Activated naive CD4-positive, alpha-beta T cell treated with anti-CD3 and anti-CD28 coated beads, Interleukin-2, amount 10 ng/mL, durations not matched to agents 7 days and 5 days (primary cell): ENCODE data around the gene ZNF205.
A peak's percentile ranks its signal among the peaks of the same experiment; 100 is the strongest.

Experiments
- CTCF ChIA-PET: fragments of 350-600 bp; sonication (Branson Sonifier 250); formaldehyde crosslinking; loops from one replicate; lab custom pipeline; 2021; ENCODE audit warnings: antibody characterized with exemption; lab: Charles Lee
- DNase-seq: peaks from one replicate; pipeline ENCODE4 v3.0.0-alpha.2; 2020
- H3K27ac Mint-ChIP-seq: one replicate; pipeline ENCODE4 v1.8.0; 2021; ENCODE audit warnings: mild to moderate bottlenecking, moderate library complexity, mixed read lengths
- H3K27me3 Mint-ChIP-seq: one replicate; pipeline ENCODE4 v1.8.0; 2021; ENCODE audit warnings: mild to moderate bottlenecking, mixed read lengths
- H3K36me3 Mint-ChIP-seq: one replicate; pipeline ENCODE4 v1.8.0; 2021; ENCODE audit warnings: mixed read lengths
- H3K4me1 Mint-ChIP-seq: one replicate; pipeline ENCODE4 v1.8.0; 2021; ENCODE audit warnings: mixed read lengths
- H3K4me3 Mint-ChIP-seq: one replicate; pipeline ENCODE4 v1.8.0; 2021; ENCODE audit warnings: mild to moderate bottlenecking, moderate library complexity, mixed read lengths
- H3K9me3 Mint-ChIP-seq: one replicate; pipeline ENCODE4 v1.8.0; 2021; ENCODE audit warnings: mixed read lengths

The ZNF205 gene

DNA sequence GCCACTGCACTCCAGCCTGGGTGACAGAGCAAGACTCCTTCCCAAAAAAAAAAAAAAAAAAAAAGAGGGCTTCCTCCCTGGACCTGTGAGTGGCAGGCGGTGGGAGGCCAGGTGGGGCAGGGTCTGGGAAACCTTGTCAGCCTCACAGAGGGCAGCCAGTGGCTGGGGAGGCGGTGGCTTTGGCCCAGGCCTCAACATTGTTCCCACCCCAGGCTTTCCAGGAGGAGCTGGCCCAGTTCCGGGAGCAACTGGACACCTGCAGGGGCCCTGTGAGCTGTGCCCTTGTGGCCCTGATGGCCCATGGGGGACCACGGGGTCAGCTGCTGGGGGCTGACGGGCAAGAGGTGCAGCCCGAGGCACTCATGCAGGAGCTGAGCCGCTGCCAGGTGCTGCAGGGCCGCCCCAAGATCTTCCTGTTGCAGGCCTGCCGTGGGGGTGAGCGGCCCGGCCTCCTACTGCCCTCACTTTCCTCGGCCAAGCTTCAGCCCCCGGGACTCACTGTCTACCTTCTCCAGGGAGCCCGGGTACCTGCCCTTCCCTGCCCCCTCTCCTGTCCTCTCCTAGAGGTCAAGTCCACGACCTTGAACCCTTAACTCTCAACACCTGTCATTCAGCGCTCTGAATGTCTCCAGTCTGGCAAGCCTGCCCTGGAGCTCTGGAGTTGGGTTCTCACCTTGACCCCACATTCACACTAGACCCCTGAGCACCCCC lies 34.8 kb downstream of the ZNF205 start:
- Mint-ChIP-seq H3K36me3 (peaks cover 7% of the 10 kb centered on the region), H3K27me3 (peaks cover 30% of the 10 kb centered on the region), H3K4me1 (peaks cover 16% of the 10 kb centered on the region), H3K9me3 (no peaks in the 10 kb centered on the region), H3K4me3 (no peak overlapping the region), H3K27ac (no peak overlapping the region)
- DNase-seq = no peak
- CTCF ChIA-PET = interaction anchor here (0.8 to 3.0 kb wide), 5 partner anchors 12 to 87 kb away, joined by 3 to 10 read pairs (median 9); partner anchors contain the start of gene ZNF213

DNA sequence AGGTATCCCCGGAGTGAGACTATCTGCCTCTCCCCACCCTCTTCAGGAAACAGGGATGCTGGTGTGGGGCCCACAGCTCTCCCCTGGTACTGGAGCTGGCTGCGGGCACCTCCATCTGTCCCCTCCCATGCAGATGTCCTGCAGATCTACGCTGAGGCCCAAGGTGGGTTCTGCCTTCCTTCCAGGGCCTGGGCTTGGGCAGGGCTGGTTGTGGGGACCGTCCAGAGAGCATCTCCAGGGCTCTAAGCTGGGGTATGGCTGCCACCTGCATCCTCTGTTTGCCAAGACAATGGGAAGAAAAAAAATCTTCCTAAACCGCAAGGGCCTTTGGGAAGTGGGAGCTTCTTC lies 35.3 kb downstream of the ZNF205 start:
- no peak for DNase-seq
- CTCF ChIA-PET = interaction anchor here (0.8 to 3.0 kb wide), 6 partner anchors 13 to 88 kb away, joined by 3 to 10 read pairs (median 7); partner anchors contain the start of gene ZNF213
- Mint-ChIP-seq H3K27ac (no peak overlapping the region), H3K27me3 (peaks cover 36% of the 10 kb centered on the region), H3K9me3 (no peaks in the 10 kb centered on the region), H3K4me1 (peaks cover 21% of the 10 kb centered on the region), H3K36me3 (peaks cover 5% of the 10 kb centered on the region), H3K4me3 (no peak overlapping the region)

DNA sequence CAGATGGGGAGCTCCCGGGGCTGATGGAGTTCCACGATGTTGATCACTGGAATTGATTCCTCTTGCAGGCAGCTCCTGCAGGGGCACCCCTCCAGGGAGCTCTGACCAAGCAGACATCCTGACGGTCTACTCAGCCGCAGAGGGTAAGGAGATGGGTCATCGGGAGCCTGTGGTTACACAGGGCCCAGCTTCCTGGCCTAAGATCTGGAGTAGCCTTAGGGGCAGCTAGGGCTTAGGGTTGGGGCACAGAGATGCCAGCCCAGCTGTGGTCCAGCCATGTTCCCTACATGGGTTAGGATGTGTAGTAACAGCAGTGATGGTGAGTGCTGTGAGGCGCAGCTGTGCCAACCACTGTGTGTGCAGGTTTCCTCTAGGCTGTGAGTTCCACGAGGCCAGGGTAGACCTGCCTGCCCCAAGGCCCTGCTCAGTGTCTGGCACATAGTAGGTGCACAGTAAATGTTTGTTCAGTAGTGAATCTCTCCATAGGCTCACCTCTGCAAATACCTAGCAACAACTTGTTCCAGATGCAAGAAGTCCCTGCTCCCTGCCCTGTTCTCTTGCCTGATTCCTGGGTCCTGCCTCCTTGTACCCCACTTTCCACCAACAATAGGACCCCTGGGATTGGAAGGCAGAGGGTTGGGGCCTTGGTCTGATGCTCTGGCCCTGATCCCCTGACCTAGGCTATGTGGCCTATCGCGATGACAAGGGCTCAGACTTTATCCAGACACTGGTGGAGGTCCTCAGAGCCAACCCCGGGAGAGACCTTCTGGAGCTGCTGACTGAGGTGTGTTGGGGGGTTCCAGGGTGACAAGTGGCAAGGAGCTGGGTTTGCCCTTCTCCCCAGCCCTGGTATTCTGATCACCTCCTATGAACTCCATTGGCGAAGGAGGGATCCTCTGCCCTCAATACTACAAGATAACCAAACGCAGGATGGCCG lies 36.1 kb downstream of the ZNF205 start:
- peaks cover 6% of the 10 kb centered on the region for H3K36me3 Mint-ChIP-seq
- CTCF ChIA-PET = interaction anchor here (0.6 to 3.0 kb wide), 10 partner anchors 9 to 89 kb away, joined by 3 to 10 read pairs (median 5); partner anchors contain the start of gene ZNF213
- H3K4me3 Mint-ChIP-seq = peak overlapping the region; percentile 83
- DNase-seq = no peak
- peaks cover 42% of the 10 kb centered on the region for H3K27me3 Mint-ChIP-seq
- no peaks in the 10 kb centered on the region for H3K9me3 Mint-ChIP-seq
- H3K4me1 Mint-ChIP-seq = peaks cover 27% of the 10 kb centered on the region
- H3K27ac Mint-ChIP-seq = peak overlapping the region; percentile 42

DNA sequence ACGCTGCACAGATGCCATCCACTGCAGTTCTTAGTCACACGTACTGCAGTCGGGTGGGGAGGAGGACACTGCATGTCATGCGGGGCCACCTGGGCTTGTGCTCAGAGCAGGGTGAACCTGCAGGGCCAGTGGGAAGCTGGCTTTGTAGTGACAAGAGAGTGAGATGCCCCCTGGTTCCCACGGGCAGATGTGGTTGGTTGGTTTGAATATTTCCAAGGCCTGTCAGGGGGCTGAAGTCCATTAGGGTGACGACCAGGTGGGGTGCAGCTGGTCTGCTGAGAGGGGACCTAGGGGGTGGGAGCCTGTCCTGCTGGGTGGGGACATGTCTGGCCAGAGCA lies 36.8 kb downstream of the ZNF205 start:
- H3K27ac Mint-ChIP-seq = peak overlapping the region; percentile 42
- CTCF ChIA-PET = interaction anchor here (0.6 to 3.3 kb wide), 11 partner anchors 9 to 157 kb away, joined by 3 to 14 read pairs (median 5); partner anchors contain the start of genes ZNF213 and ZNF75A
- H3K27me3 Mint-ChIP-seq = peaks cover 47% of the 10 kb centered on the region
- H3K4me3 Mint-ChIP-seq = peak overlapping the region; percentile 83
- DNase-seq = no peak
- peaks cover under 1% of the 10 kb centered on the region for H3K9me3 Mint-ChIP-seq
- H3K36me3 Mint-ChIP-seq = peaks cover 6% of the 10 kb centered on the region
- peaks cover 28% of the 10 kb centered on the region for H3K4me1 Mint-ChIP-seq

DNA sequence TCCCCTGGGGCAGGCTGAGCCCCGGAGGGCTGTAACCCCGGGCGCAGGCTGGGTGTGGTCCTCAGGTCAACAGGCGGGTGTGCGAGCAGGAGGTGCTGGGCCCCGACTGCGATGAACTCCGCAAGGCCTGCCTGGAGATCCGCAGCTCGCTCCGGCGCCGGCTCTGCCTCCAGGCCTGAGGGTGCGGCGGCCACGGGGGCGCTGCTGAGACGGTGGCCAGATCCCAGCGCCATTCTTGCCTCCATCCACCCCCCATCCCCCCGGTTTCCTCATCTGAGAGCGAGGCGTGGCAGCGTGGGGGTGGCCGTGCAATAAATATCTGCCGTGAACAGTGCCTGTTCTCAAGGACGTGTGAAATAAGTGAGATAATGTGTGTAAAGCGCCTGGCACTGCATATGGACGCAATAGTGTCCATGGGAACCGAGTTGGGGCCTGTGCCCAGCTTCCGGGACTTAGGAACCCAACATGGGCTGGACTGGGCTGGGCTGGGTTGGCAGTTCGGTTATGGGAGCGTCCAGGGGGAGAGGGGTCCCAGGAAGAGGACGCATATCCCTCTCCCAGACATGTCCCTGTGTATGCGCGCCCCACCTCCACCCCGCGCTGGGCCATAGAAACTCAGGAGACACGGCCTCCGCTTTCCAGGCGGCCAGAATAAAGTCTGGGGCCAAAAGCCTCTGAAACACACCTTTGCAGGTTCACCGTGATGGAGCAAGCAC lies 37.4 kb downstream of the ZNF205 start:
- peaks cover 8% of the 10 kb centered on the region for H3K36me3 Mint-ChIP-seq
- H3K9me3 Mint-ChIP-seq = peaks cover 4% of the 10 kb centered on the region
- peaks cover 30% of the 10 kb centered on the region for H3K4me1 Mint-ChIP-seq
- CTCF ChIA-PET = interaction anchor here (0.6 to 3.3 kb wide), 20 partner anchors 8 to 156 kb away, joined by 3 to 14 read pairs (median 4); partner anchors contain the start of genes ZNF213 and ZNF75A
- H3K27me3 Mint-ChIP-seq = peaks cover 53% of the 10 kb centered on the region
- peak overlapping the region; percentile 83 for H3K4me3 Mint-ChIP-seq
- DNase-seq = peak; percentile 69
- H3K27ac Mint-ChIP-seq = peak overlapping the region; percentile 84

DNA sequence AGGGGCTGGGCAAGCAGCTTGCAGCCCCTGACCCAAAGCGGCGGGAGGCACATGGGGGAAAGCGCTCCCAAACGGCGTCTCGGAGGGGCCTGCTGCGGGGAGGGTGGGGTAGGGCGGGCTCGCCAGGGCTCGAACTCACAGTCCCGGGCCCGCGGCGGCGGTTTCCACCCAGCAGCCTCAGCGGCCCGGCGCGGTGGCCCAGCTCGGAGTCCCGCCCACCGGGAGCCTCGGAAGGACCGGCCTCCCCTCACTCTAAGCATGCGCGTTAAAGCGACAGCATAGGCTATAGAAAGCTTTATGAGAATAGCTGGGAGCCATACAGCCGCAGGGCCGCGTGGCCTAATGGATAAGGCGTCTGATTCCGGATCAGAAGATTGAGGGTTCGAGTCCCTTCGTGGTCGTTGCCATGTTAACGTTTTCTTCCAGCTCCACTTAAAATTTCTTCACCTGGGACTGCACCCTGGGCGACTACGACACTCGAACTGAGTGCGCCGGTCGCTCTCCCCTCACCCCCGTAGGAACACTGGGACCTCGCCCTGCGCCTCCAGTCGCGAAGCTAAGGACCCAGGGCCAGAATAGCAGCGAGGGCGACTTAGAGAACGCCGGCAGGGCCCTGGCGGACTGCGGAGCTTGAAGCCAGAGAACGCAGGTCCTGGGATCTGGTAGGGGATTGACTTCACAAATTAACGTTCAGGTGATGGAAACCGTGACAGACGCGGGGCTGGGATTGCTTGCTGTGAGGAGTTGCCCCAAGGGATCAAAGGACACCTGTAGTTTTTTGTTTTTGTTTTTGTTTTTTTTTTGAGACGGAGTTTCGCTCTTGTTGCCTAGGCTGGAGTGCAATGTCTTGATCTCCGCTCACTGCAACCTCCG lies 38.2 kb downstream of the ZNF205 start:
- CTCF ChIA-PET = interaction anchor here (0.6 to 3.3 kb wide), 16 partner anchors 9 to 155 kb away, joined by 3 to 14 read pairs (median 4); partner anchors contain the start of genes ZNF213 and ZNF75A
- Mint-ChIP-seq H3K4me1 (peaks cover 35% of the 10 kb centered on the region), H3K9me3 (peaks cover 4% of the 10 kb centered on the region), H3K4me3 (peak overlapping the region; percentile 83), H3K27me3 (peaks cover 53% of the 10 kb centered on the region), H3K36me3 (peaks cover 8% of the 10 kb centered on the region), H3K27ac (peak overlapping the region; percentile 93)
- DNase-seq = peak; percentile 97

DNA sequence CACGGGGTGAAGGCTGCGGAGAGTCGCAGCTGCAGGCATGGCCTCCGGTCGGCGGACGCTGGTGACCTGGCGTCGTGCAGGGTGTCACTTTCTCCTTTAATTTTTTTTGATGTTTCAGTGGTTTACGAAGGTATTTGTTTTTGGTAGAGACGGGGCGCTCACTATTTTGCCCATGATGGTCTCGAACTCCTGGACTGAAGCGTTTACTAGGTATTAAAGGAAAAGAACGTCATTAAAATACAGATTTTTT lies 39.6 kb downstream of the ZNF205 start:
- peaks cover 4% of the 10 kb centered on the region for H3K9me3 Mint-ChIP-seq
- CTCF ChIA-PET = interaction anchor here (3.3 kb wide), 1 partner anchor 17 kb away, joined by 14 read pairs; the partner anchor contains the start of gene ZNF213
- peak overlapping the region; percentile 91 for H3K27ac Mint-ChIP-seq
- H3K36me3 Mint-ChIP-seq = peaks cover 8% of the 10 kb centered on the region
- H3K27me3 Mint-ChIP-seq = peaks cover 66% of the 10 kb centered on the region
- H3K4me3 Mint-ChIP-seq = peak overlapping the region; percentile 76
- peak; percentile 46 for DNase-seq
- H3K4me1 Mint-ChIP-seq = peaks cover 35% of the 10 kb centered on the region

DNA sequence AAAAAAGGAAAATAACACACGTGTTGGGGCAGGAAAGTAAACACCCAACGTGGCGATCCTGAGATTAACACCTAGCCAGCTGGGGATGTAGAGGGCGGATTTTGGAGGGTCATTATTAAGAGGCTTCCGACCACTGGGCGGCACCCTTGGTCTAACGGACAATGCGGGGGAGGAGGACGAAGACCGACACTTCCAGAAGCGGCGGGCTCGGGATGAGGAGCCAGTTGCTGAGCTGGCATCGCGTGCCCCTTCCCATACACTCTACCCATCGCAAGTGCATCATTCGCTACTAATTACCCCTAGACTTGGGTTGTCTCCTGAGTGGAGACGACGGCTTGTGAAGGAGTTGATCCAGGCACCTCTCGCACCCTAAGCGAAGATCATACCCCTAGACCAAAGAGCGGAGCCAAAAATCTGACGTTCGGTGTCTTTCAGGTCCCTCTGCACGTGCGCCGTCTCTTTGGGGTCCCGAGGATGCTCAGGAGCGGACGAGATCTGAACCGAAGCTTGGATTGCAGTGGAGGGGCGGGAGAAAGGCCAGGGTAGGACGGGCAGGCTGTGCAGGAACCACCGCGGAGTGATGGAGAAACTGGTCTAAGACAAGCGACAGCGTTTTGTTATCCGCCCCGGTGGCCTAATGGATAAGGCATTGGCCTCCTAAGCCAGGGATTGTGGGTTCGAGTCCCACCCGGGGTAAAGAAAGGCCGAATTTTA lies 40.0 kb downstream of the ZNF205 start:
- peak overlapping the region; percentile 91 for H3K27ac Mint-ChIP-seq
- H3K36me3 Mint-ChIP-seq = peaks cover 8% of the 10 kb centered on the region
- DNase-seq = peak; percentile 86
- peaks cover 4% of the 10 kb centered on the region for H3K9me3 Mint-ChIP-seq
- H3K27me3 Mint-ChIP-seq = peaks cover 68% of the 10 kb centered on the region
- H3K4me3 Mint-ChIP-seq = peak overlapping the region; percentile 76
- peaks cover 40% of the 10 kb centered on the region for H3K4me1 Mint-ChIP-seq
- CTCF ChIA-PET = interaction anchor here (3.3 kb wide), 1 partner anchor 18 kb away, joined by 14 read pairs; the partner anchor contains the start of gene ZNF213

DNA sequence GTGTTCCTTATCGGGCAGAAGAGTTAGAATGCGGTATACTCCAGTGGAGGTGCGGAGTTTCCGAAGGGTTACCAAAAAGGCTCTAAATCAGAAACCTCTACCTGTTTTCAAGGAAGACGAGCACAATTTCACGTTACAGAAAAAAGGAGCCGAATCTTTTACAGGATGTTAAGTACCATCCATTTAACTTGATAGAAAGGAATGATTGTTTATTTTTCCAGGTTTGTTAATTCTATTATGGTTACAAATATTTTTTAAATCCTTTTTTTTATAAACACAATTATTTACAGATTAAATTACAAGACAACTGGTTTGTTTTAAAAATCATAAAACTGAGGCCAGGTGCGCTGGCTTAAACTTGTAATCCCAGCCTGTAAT lies 40.6 kb downstream of the ZNF205 start:
- DNase-seq = no peak
- peaks cover 45% of the 10 kb centered on the region for H3K4me1 Mint-ChIP-seq
- peaks cover 4% of the 10 kb centered on the region for H3K9me3 Mint-ChIP-seq
- H3K4me3 Mint-ChIP-seq = peak overlapping the region; percentile 76
- CTCF ChIA-PET = no interaction called here
- peaks cover 12% of the 10 kb centered on the region for H3K36me3 Mint-ChIP-seq
- peak overlapping the region; percentile 91 for H3K27ac Mint-ChIP-seq
- peaks cover 68% of the 10 kb centered on the region for H3K27me3 Mint-ChIP-seq

DNA sequence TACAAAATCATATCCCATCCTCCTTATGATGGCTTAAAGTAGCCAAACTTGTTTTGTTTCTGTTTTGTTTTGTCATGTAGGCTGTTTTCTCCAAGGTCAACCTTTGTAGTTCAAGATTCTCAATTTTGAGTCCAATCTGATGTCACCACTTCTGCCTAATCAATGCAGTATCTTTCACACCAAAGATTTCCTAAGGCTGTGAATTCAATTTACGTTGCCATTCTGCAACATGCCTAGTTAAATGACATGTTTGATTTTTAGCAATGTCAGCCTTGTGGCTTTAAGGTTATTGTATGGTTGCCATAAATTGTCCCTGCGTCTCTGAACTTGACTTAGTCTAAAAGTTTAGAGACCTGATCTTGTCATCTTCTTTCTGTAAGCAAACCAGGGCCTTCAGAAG lies 42.8 kb downstream of the ZNF205 start:
- CTCF ChIA-PET = no interaction called here
- Mint-ChIP-seq H3K4me3 (no peak overlapping the region), H3K36me3 (peaks cover 15% of the 10 kb centered on the region), H3K27ac (peak overlapping the region; percentile 17), H3K27me3 (peaks cover 87% of the 10 kb centered on the region), H3K4me1 (peaks cover 57% of the 10 kb centered on the region), H3K9me3 (peaks cover 4% of the 10 kb centered on the region)
- no peak for DNase-seq

DNA sequence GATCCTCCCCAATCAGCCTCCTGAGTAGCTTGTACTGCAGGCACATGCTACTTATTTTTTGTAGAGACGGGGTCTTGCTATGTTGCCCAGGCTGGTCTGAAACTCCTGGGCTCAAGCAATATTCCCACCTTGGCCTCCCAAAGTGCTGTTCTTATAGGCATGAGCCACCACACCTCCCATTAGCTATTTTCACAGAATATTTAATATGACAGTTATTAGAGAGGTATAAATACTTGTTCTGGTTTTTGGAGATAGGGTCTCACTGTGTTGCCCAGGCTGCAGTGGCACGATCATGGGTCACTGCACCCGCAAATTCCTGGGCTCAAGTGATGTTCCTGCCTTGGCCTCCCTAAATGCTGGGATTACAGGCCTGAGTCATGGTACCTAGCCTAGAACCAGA lies 43.6 kb downstream of the ZNF205 start:
- no peak for DNase-seq
- Mint-ChIP-seq H3K9me3 (peaks cover 4% of the 10 kb centered on the region), H3K36me3 (peaks cover 13% of the 10 kb centered on the region), H3K27me3 (peaks cover 87% of the 10 kb centered on the region), H3K4me1 (peaks cover 55% of the 10 kb centered on the region), H3K4me3 (no peak overlapping the region), H3K27ac (no peak overlapping the region)
- CTCF ChIA-PET = interaction anchor here (0.9 kb wide), 1 partner anchor 10 kb away, joined by 4 read pairs; no protein-coding TSS in a partner anchor

DNA sequence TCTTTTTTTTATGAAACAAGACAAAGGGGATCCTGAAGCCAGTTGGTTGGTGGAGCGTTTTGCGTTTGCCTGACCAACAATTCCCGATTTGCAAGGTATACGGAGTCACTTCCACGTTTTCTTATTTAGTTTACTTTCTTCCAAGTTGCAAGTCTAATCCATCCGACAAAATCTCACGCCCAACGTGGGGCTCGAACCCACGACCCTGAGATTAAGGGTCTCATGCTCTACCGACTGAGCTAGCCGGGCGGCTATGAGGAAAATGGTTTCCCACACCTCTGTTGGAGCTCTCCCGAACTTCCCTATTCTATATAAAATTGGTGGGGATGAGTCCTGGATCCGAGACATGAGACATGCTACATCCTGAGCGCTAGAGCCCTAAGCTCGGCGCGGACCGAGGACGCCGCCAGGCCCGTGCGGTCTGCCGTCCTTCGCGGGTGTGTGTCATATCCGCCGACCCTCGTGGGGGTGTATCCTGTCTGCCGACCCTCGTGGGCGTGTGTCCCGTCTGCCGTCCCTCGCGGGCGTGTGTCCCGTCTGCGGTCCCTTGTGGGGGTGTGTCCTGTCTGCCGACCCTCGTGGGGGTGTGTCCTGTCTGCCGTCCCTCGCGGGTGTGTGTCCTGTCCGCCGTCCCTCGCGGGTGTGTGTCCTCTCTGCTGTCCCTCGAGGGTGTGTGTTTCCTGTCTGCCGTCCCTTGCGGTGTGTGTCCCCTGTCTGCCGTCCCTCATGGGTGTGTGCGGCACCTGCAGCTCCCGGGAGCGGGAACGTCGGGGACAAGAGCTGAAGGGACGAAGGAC lies 45.0 kb downstream of the ZNF205 start:
- Mint-ChIP-seq H3K27me3 (peaks cover 83% of the 10 kb centered on the region), H3K4me1 (peaks cover 52% of the 10 kb centered on the region), H3K4me3 (peak overlapping the region; percentile 72), H3K9me3 (peaks cover 4% of the 10 kb centered on the region), H3K27ac (peak overlapping the region; percentile 81), H3K36me3 (peaks cover 14% of the 10 kb centered on the region)
- peak; percentile 56 for DNase-seq
- CTCF ChIA-PET = interaction anchor here (0.9 to 1.4 kb wide), 5 partner anchors 8 to 1097 kb away, joined by 3 to 4 read pairs (median 3); partner anchors contain the start of gene ZNF213
